22Rv1 (cell line): Measurements from ENCODE around the gene KDM3B.

Experiments
- CTCF ChIP-seq: fragments of 450-650 bp; IDR thresholded peaks from 2 replicates; pipeline ENCODE4 v1.5.1; 2017; ENCODE audit warnings: mild to moderate bottlenecking
- ZFX ChIP-seq: fragments of 450-650 bp; IDR thresholded peaks from 2 replicates; pipeline ENCODE4 v1.6.1; 2017; ENCODE audit warnings: antibody characterized with exemption, borderline replicate concordance

GRCh38 chr5:138370537-138370936 is 18.1 kb downstream of the KDM3B start:
- TF ChIP-seq CTCF (no peak), ZFX (no peak)
